ENCODE results near the gene RSBN1L.

- no peak for TF ChIP-seq CTCF (conservative IDR thresholded peaks at IDR 0.05; ENCODE audit: low read depth, low read length)
- TF ChIP-seq EZH2 (IDR thresholded peaks at IDR 0.05; ENCODE audit: borderline replicate concordance, low read depth, low read length, poor library complexity, severe bottlenecking): no peak
Observed at GRCh38 chr7:77766801-77767605, 70.7 kb downstream of the RSBN1L start.
